GM19455 (cell line): ENCODE data around the gene SESN1.

ENCODE experiments used
- ATAC-seq: cut with Tn5 transposase; IDR thresholded peaks from one replicate; pipeline ENCODE4 v1.9.1; 2021; ENCODE audit not compliant: unreplicated experiment

Gene SESN1

GRCh38 chr6:109031416-109031815, 63.2 kb downstream of the SESN1 start:
- no peak for ATAC-seq

GRCh38 chr6:109029313-109029712, 65.3 kb downstream of the SESN1 start:
- no peak for ATAC-seq

GRCh38 chr6:109028439-109028838, 66.2 kb downstream of the SESN1 start:
- ATAC-seq: no peak

GRCh38 chr6:109027964-109028363, 66.7 kb downstream of the SESN1 start:
- ATAC-seq: no peak

GRCh38 chr6:109025639-109026038, 69.0 kb downstream of the SESN1 start:
- no peak for ATAC-seq

- ATAC-seq: no peak
Measured at GRCh38 chr6:109024784-109025183, 69.9 kb downstream of the SESN1 start.

- ATAC-seq: no peak
Measured at GRCh38 chr6:109024368-109024767, 70.3 kb downstream of the SESN1 start.

GRCh38 chr6:109023356-109023925, 71.2 kb downstream of the SESN1 start:
- ATAC-seq: no peak

- no peak for ATAC-seq
Measured at GRCh38 chr6:109021870-109022269, 72.8 kb downstream of the SESN1 start.

GRCh38 chr6:109019911-109020310, 74.7 kb downstream of the SESN1 start:
- no peak for ATAC-seq

GRCh38 chr6:109015176-109015575, 79.5 kb downstream of the SESN1 start:
- no peak for ATAC-seq

GRCh38 chr6:109014606-109015005, 80.0 kb downstream of the SESN1 start:
- ATAC-seq: no peak

GRCh38 chr6:109013656-109014305, 80.9 kb downstream of the SESN1 start:
- no peak for ATAC-seq

GRCh38 chr6:109010705-109011102, 83.9 kb downstream of the SESN1 start:
- no peak for ATAC-seq

- ATAC-seq: no peak
Measured at GRCh38 chr6:109009962-109010704, 84.5 kb downstream of the SESN1 start.

GRCh38 chr6:109009236-109009961, 85.2 kb downstream of the SESN1 start:
- peak; percentile 93 for ATAC-seq

- no peak for ATAC-seq
Measured at GRCh38 chr6:109008537-109009235, 86.0 kb downstream of the SESN1 start.

- ATAC-seq: no peak
Measured at GRCh38 chr6:109008054-109008453, 86.6 kb downstream of the SESN1 start.

GRCh38 chr6:109007521-109007920, 87.1 kb downstream of the SESN1 start:
- ATAC-seq: no peak

GRCh38 chr6:109006818-109007217, 87.8 kb downstream of the SESN1 start:
- ATAC-seq: no peak

- ATAC-seq: no peak
Measured at GRCh38 chr6:109002882-109003281, 91.8 kb downstream of the SESN1 start.
